HCT116 (cell line): ENCODE data around the gene GOLGA7B. TPM values are rescaled to one million over a fixed set of nuclear protein-coding genes. Genes with fewer than 3 reads are reported as not detected.

Experiments
- ATAC-seq: fragments of 200-7000 bp; cut with Tn5 transposase; 2 replicates; pipeline ENCODE4 v1.9.1; 2020; ENCODE audit warnings: mild to moderate bottlenecking, moderate library complexity
- BruUV-seq: library from RNA; stranded (reverse); fragments of 400-500 nt; replicated peaks from 2 replicates; lab custom pipeline; 2021; lab: Mats Ljungman, UMichigan
- CTCF ChIA-PET: fragments of 300-600 bp; sonication (Branson Sonifier 250); formaldehyde crosslinking; loops from one replicate; lab custom pipeline; 2021; ENCODE audit warnings: antibody characterized with exemption; lab: Charles Lee
- POLR2A ChIA-PET: fragments of 300-600, 350-600 bp; sonication (Branson Sonifier 250); formaldehyde crosslinking; loops from one replicate; lab custom pipeline; 2021; ENCODE audit warnings: antibody characterized with exemption; lab: Charles Lee
- RAD21 ChIA-PET, 2 experiments: fragments of 300-600 bp; sonication (Branson Sonifier 250); formaldehyde crosslinking; loops; one replicate each; lab custom pipeline; 2023; ENCODE audit warnings: low total read pairs in 2 of 2; ENCODE audit not compliant: uncharacterized antibody in 2 of 2, unreplicated experiment in 2 of 2, low non-redundant PET in 1 of 2; lab: Charles Lee
- DNase-seq: peaks from one replicate; pipeline ENCODE4 v3.0.0-alpha.2; 2010; ENCODE audit warnings: low read depth, low spot score
- H2AFZ ChIP-seq: fragments of 200-600 bp; shearing (Covaris generic), sonication (generic); 2 replicates; pipeline ENCODE4 v1.6.1; 2017; ENCODE audit warnings: low read depth, mixed run types, mixed read lengths, antibody characterized with exemption, low read length; ENCODE audit not compliant: poor library complexity, severe bottlenecking
- H3K27ac ChIP-seq: 2 replicates; pipeline ENCODE4 v1.5.1; 2012; ENCODE audit warnings: low read depth, low read length
- H3K27me3 ChIP-seq: fragments of 200-600 bp; sonication (generic); 2 replicates; pipeline ENCODE4 v1.6.1; 2016; ENCODE audit warnings: mixed run types, low read length, mixed read lengths; ENCODE audit not compliant: insufficient read depth
- H3K36me3 ChIP-seq, 2 experiments: fragments of 200-500 bp in 1 of 2; fragments of 200-600 bp in 1 of 2; sonication (Bioruptor generic) in 1 of 2; sonication (generic) in 1 of 2; 2 replicates each; pipeline versions ENCODE4 v1.5.1 to v1.6.1; 2014 to 2016; ENCODE audit warnings: low read length in 2 of 2, inconsistent platforms in 1 of 2, mixed read lengths in 1 of 2, mixed run types in 1 of 2; ENCODE audit not compliant: insufficient read depth in 2 of 2, control insufficient read depth in 1 of 2
- H3K4me1 ChIP-seq, 2 experiments: fragments of 200-600 bp in 1 of 2; sonication (generic) in 1 of 2; 2 replicates each; pipeline versions ENCODE4 v1.5.1 to v1.6.1; 2012 to 2017; ENCODE audit warnings: low read length in 2 of 2, inconsistent platforms in 1 of 2, mild to moderate bottlenecking in 1 of 2, mixed read lengths in 1 of 2, mixed run types in 1 of 2, moderate library complexity in 1 of 2; ENCODE audit not compliant: insufficient read depth in 2 of 2, control insufficient read depth in 1 of 2
- H3K4me2 ChIP-seq: fragments of 200-600 bp; sonication (generic); 2 replicates; pipeline ENCODE4 v1.6.1; 2017; ENCODE audit warnings: mixed run types, low read length, mixed read lengths
- H3K4me3 ChIP-seq, 2 experiments: fragments of 200-600 bp in 1 of 2; sonication (generic) in 1 of 2; replicated peaks in 1 of 2; 2 replicates each; pipeline ENCODE4 v1.5.1; 2011 to 2016; ENCODE audit warnings: low read length in 2 of 2, control low read depth in 1 of 2, low read depth in 1 of 2, mild to moderate bottlenecking in 1 of 2, mixed read lengths in 1 of 2, mixed run types in 1 of 2
- H3K79me2 ChIP-seq: fragments of 200-600 bp; sonication (generic); 2 replicates; pipeline ENCODE4 v1.6.1; 2017; ENCODE audit warnings: mild to moderate bottlenecking, mixed run types, low read length, moderate library complexity, mixed read lengths; ENCODE audit not compliant: insufficient read depth
- H3K9ac ChIP-seq: fragments of 200-600 bp; sonication (generic); 2 replicates; pipeline ENCODE4 v1.6.1; 2016; ENCODE audit warnings: low read length, mixed read lengths
- H3K9me2 ChIP-seq: fragments of 200-600 bp; sonication (generic), shearing (Covaris generic); 2 replicates; pipeline ENCODE4 v1.6.1; 2017; ENCODE audit warnings: mixed run types, mild to moderate bottlenecking, moderate library complexity; ENCODE audit not compliant: insufficient read depth
- H3K9me3 ChIP-seq, 2 experiments: fragments of 200-500 bp in 1 of 2; fragments of 200-600 bp in 1 of 2; sonication (Bioruptor generic) in 1 of 2; sonication (generic) in 1 of 2; 2 replicates each; pipeline ENCODE4 v1.6.1; 2014 to 2017; ENCODE audit warnings: low read length in 2 of 2, mixed read lengths in 2 of 2, inconsistent platforms in 1 of 2, low read depth in 1 of 2, mild to moderate bottlenecking in 1 of 2, mixed run types in 1 of 2, moderate library complexity in 1 of 2; ENCODE audit not compliant: control insufficient read depth in 1 of 2, insufficient read depth in 1 of 2
- H4K20me1 ChIP-seq: fragments of 200-600 bp; sonication (generic), shearing (Covaris generic); 2 replicates; pipeline ENCODE4 v1.6.1; 2017; ENCODE audit warnings: mixed run types, mild to moderate bottlenecking, moderate library complexity; ENCODE audit not compliant: insufficient read depth
- CBX3 ChIP-seq: IDR thresholded peaks from 2 replicates; pipeline ENCODE4 v1.6.1; 2012; ENCODE audit warnings: low read depth
- CEBPB ChIP-seq: IDR thresholded peaks from 2 replicates; pipeline ENCODE4 v1.6.1; 2012; ENCODE audit warnings: low read depth
- ELF1 ChIP-seq: IDR thresholded peaks from 2 replicates; pipeline ENCODE4 v1.6.1; 2012; ENCODE audit warnings: low read depth, borderline replicate concordance
- EZH2 ChIP-seq: fragments of 200-600 bp; sonication (generic); IDR thresholded peaks from 2 replicates; pipeline ENCODE4 v1.6.1; 2017; ENCODE audit warnings: antibody characterized with exemption, mixed run types
- EZH2phosphoT487 ChIP-seq: fragments of 200-600 bp; IDR thresholded peaks from 2 replicates; pipeline ENCODE4 v1.6.1; 2018; ENCODE audit warnings: antibody characterized with exemption, borderline replicate concordance
- FOSL1 ChIP-seq: IDR thresholded peaks from 2 replicates; pipeline ENCODE4 v1.6.1; 2012; ENCODE audit warnings: low read depth
- JUND ChIP-seq: IDR thresholded peaks from 2 replicates; pipeline ENCODE4 v1.6.1; 2012
- POLR2A ChIP-seq: IDR thresholded peaks from 2 replicates; pipeline ENCODE4 v1.7.0; 2011; ENCODE audit warnings: borderline replicate concordance; ENCODE audit not compliant: insufficient read depth, insufficient read length; ENCODE audit errors: extremely low read depth
- POLR2AphosphoS5 ChIP-seq: IDR thresholded peaks from 2 replicates; pipeline ENCODE4 v1.6.1; 2011; ENCODE audit warnings: mild to moderate bottlenecking, low read depth, low read length, moderate library complexity
- RAD21 ChIP-seq: IDR thresholded peaks from 2 replicates; pipeline ENCODE4 v1.6.1; 2012; ENCODE audit warnings: low read depth, mild to moderate bottlenecking
- TCF7L2 ChIP-seq: IDR thresholded peaks from 2 replicates; pipeline ENCODE4 v1.7.0; 2011; ENCODE audit warnings: borderline replicate concordance, inconsistent platforms; ENCODE audit not compliant: insufficient read depth, insufficient read length; ENCODE audit errors: extremely low read depth
- YY1 ChIP-seq: IDR thresholded peaks from 2 replicates; pipeline ENCODE4 v1.6.1; 2011; ENCODE audit warnings: low read length, low read depth, moderate library complexity, mild to moderate bottlenecking; ENCODE audit not compliant: insufficient replicate concordance; ENCODE audit errors: extremely low read depth
- ZFX ChIP-seq: fragments of 450-650 bp; IDR thresholded peaks from 2 replicates; pipeline ENCODE4 v1.6.1; 2017
- ZNF274 ChIP-seq: fragments of 200-500 bp; sonication (Bioruptor generic); IDR thresholded peaks from 2 replicates; pipeline ENCODE4 v1.6.1; 2014; ENCODE audit warnings: mild to moderate bottlenecking, low read depth, low read length, inconsistent platforms
- intact Hi-C: fragments of 100-400 bp; cut with micrococcal nuclease; formaldehyde crosslinking; loops from 2 replicates; pipeline ENCODE4 v1.10.0; 2022
- total RNA-seq: library from RNA; stranded (reverse); gene quantifications from one replicate; pipeline ENCODE4 v1.2.1, GENCODE V29; 2021; ENCODE audit not compliant: unreplicated experiment
- TF ChIP-seq, protein P1 (sequence below), 3 experiments: fragments of 200-600 bp in 1 of 3; sonication (generic) in 1 of 3; IDR thresholded peaks in 2 of 3; conservative IDR thresholded peaks in 1 of 3; 2 replicates each; pipeline ENCODE4 v1.5.1; 2012 to 2017; ENCODE audit warnings: low read depth in 2 of 3, low read length in 2 of 3, antibody characterized with exemption in 1 of 3, borderline replicate concordance in 1 of 3, control low read depth in 1 of 3, mild to moderate bottlenecking in 1 of 3, mixed read lengths in 1 of 3, mixed run types in 1 of 3, moderate library complexity in 1 of 3; ENCODE audit not compliant: insufficient read depth in 1 of 3
- TF ChIP-seq, protein P2 (sequence below): IDR thresholded peaks from 2 replicates; pipeline ENCODE4 v1.6.1; 2011; ENCODE audit warnings: mild to moderate bottlenecking, low read length, moderate library complexity; ENCODE audit not compliant: insufficient replicate concordance; ENCODE audit errors: extremely low read depth
- TF ChIP-seq, protein P3 (sequence below): IDR thresholded peaks from 2 replicates; pipeline ENCODE4 v1.6.1; 2012
- TF ChIP-seq, protein P4 (sequence below): IDR thresholded peaks from 2 replicates; pipeline ENCODE4 v1.6.1; 2012

GOLGA7B gene
- total RNA-seq, 1 experiment from 2014 or later = 1.0 TPM

DNA sequence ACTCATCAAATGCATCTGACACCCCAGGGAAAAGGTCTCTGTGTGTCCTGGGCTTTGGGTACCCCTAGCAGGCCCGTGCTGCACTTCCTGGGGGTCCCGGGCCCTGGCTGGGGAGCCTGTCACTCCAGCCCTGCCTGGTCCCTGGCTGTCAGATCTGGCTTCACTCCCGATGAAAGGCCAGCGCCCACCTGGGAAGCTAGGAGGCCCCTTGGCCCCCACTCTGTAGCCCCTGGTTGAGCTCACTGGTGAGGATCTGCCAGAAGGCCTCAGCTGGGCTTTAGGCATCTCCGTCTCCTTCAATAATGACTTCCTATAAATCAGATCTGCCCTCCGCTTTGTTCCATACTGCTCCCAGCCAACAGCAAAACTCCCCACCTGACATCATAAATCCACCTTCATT, 64.0 kb downstream of the GOLGA7B start:
- intact Hi-C loops = loop anchor here (1.0 to 10.0 kb wide), 4 partner anchors 128 to 751 kb away; no protein-coding TSS in a partner anchor
- no peak for DNase-seq
- Histone ChIP-seq H3K4me3 (no peak overlapping the region), H3K9me2 (no peaks in the 10 kb centered on the region), H3K79me2 (no peaks in the 10 kb centered on the region), H3K27ac (no peak overlapping the region), H4K20me1 (no peaks in the 10 kb centered on the region), H3K4me2 (no peak overlapping the region), H3K9ac (no peak overlapping the region), H3K9me3 (no peaks in the 10 kb centered on the region), H3K27me3 (peaks cover 5% of the 10 kb centered on the region; the same call in 1 of the 2 replicates), H3K4me1 (peaks cover 3 to 9% of the 10 kb centered on the region in 2 experiments; a peak in 3 of 4 replicates), H3K36me3 (no peaks in the 10 kb centered on the region), H2AFZ (no peak overlapping the region)
- no TSS peak for BruUV-seq
- TF ChIP-seq YY1 (no peak), EZH2phosphoT487 (no peak), ZFX (no peak), JUND (no peak), CEBPB (no peak), POLR2AphosphoS5 (no peak), FOSL1 (no peak), ZNF274 (no peak), CBX3 (no peak), ELF1 (no peak), POLR2A (no peak), TCF7L2 (no peak), EZH2 (no peak), RAD21 (no peak)
- TF ChIP-seq, protein P1, sequence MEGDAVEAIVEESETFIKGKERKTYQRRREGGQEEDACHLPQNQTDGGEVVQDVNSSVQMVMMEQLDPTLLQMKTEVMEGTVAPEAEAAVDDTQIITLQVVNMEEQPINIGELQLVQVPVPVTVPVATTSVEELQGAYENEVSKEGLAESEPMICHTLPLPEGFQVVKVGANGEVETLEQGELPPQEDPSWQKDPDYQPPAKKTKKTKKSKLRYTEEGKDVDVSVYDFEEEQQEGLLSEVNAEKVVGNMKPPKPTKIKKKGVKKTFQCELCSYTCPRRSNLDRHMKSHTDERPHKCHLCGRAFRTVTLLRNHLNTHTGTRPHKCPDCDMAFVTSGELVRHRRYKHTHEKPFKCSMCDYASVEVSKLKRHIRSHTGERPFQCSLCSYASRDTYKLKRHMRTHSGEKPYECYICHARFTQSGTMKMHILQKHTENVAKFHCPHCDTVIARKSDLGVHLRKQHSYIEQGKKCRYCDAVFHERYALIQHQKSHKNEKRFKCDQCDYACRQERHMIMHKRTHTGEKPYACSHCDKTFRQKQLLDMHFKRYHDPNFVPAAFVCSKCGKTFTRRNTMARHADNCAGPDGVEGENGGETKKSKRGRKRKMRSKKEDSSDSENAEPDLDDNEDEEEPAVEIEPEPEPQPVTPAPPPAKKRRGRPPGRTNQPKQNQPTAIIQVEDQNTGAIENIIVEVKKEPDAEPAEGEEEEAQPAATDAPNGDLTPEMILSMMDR (IDR thresholded peaks at IDR 0.05 in 2 of 3, conservative IDR thresholded peaks at IDR 0.05 in 1 of 3; ENCODE audit: borderline replicate concordance in 1 of 3, insufficient read depth in 1 of 3, low read depth in 2 of 3, low read length in 2 of 3) = no peak
- TF ChIP-seq, protein P2, sequence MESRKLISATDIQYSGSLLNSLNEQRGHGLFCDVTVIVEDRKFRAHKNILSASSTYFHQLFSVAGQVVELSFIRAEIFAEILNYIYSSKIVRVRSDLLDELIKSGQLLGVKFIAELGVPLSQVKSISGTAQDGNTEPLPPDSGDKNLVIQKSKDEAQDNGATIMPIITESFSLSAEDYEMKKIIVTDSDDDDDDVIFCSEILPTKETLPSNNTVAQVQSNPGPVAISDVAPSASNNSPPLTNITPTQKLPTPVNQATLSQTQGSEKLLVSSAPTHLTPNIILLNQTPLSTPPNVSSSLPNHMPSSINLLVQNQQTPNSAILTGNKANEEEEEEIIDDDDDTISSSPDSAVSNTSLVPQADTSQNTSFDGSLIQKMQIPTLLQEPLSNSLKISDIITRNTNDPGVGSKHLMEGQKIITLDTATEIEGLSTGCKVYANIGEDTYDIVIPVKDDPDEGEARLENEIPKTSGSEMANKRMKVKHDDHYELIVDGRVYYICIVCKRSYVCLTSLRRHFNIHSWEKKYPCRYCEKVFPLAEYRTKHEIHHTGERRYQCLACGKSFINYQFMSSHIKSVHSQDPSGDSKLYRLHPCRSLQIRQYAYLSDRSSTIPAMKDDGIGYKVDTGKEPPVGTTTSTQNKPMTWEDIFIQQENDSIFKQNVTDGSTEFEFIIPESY = no peak
- TF ChIP-seq, protein P3, sequence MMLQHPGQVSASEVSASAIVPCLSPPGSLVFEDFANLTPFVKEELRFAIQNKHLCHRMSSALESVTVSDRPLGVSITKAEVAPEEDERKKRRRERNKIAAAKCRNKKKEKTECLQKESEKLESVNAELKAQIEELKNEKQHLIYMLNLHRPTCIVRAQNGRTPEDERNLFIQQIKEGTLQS = no peak
- TF ChIP-seq, protein P4, sequence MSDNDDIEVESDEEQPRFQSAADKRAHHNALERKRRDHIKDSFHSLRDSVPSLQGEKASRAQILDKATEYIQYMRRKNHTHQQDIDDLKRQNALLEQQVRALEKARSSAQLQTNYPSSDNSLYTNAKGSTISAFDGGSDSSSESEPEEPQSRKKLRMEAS = no peak
- ChIA-PET RAD21 (no interaction called here), POLR2A (no interaction called here), CTCF (no interaction called here)
- no peak for ATAC-seq
